ENCODE results near the gene TJAP1.

The TJAP1 gene

DNA sequence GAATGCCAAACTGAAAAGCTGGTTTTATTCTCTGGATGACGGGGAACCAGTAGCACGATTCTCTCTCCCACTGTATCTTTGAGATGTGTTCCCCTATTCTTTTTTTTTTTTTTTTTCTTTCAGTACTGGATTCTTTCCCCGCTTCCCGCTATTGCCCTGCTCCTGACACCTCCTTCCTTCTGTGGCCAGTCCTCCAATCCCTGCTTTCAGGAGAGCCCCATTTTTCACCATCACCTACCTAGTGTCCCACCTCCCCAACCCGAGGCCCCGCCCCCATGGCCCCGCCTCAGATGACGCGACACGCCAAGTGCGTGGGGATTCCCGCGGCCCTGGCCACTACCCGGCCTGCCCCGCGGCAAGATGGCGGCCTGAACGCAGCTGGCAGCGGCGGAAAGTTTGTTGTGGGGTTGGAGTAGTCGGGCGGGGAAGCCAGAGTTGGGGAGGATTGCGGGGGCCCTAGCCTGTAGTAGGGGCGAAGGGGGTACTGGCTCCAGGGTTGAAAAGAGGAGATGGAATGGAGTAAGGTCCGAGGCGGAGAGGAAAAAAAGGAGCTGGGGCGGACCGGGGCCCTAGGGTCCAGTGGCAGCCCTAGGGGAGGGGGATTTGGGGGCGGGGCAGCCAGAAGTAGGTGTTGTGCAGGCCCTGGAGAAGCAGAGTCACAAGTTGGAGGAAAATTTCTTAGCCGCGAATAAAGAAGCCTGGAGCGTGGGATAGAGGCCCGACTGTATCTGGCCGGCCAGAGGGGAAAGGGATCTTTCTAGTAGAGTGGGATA is at the start of gene TJAP1:
Gene TJAP1, plus strand, starts transcription at position 336 of the 773 bp plus-strand sequence. CDS start 21,432 bp downstream, outside the sequence.
- peak within 1 kb of the TSS; percentile 60 for H3K4me3 ChIP-seq (ENCODE audit: low read depth, low read length)
- TF ChIP-seq CTCF (IDR thresholded peaks at IDR 0.05; ENCODE audit: low read depth, low read length): no peak

GRCh38 chr6:43428112-43428570 is 49.2 kb upstream of the TJAP1 start:
- peak overlapping the region; percentile 93 for H3K4me3 ChIP-seq (ENCODE audit: low read depth, low read length)
- TF ChIP-seq CTCF (IDR thresholded peaks at IDR 0.05; ENCODE audit: low read depth, low read length): no peak

- H3K4me3 ChIP-seq (ENCODE audit: low read depth, low read length): peak overlapping the region; percentile 93
- no peak for TF ChIP-seq CTCF (IDR thresholded peaks at IDR 0.05; ENCODE audit: low read depth, low read length)
These were observed 48.5 kb upstream of the TJAP1 start for GRCh38 chr6:43428874-43429273.

DNA sequence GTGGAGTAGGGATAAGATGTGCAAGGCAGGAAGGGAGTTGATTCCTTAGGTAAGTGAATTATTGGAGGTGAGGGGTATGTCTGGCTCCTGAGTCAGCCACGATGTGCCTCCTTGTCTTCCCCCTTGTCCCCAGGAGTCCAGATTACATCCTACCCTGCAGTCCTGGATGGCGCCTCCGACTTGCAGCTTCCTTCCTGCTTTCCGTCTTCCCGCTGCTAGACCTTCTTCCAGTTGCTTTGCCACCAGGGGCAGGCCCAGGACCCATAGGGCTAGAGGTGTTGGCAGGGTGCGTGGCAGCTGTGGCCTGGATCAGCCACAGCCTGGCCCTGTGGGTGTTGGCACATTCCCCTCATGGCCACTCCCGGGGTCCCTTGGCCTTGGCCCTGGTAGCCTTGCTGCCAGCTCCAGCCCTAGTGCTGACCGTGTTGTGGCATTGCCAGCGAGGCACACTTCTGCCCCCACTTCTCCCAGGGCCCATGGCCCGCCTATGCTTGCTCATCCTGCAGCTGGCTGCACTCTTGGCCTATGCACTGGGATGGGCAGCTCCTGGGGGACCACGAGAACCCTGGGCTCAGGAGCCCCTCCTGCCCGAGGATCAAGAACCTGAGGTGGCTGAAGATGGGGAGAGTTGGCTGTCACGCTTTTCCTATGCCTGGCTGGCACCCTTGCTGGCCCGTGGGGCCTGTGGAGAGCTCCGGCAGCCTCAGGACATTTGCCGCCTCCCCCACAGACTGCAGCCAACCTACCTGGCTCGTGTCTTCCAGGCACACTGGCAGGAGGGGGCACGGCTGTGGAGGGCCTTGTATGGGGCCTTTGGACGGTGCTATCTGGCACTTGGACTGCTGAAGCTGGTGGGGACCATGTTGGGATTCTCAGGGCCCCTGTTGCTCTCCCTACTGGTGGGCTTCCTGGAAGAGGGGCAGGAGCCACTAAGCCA is 45.1 kb upstream of the TJAP1 start:
- TF ChIP-seq CTCF (IDR thresholded peaks at IDR 0.05; ENCODE audit: low read depth, low read length): no peak
- no peak overlapping the region for H3K4me3 ChIP-seq (ENCODE audit: low read depth, low read length)

- TF ChIP-seq CTCF (IDR thresholded peaks at IDR 0.05; ENCODE audit: low read depth, low read length): no peak
- no peak overlapping the region for H3K4me3 ChIP-seq (ENCODE audit: low read depth, low read length)
These were observed 44.2 kb upstream of the TJAP1 start for GRCh38 chr6:43433148-43433547.

- H3K4me3 ChIP-seq (ENCODE audit: low read depth, low read length): no peak overlapping the region
- TF ChIP-seq CTCF (IDR thresholded peaks at IDR 0.05; ENCODE audit: low read depth, low read length): no peak
These were observed 43.1 kb upstream of the TJAP1 start for GRCh38 chr6:43434001-43434840.

All from WI38 (cell line).